GM23338 (cell line): Measurements from ENCODE around the gene ABCD1.
"Not testable (repeated sequence)": the region's sequence is repeated elsewhere in the genome, so short reads cannot be mapped to it uniquely, and the experiment has no call there.

Source experiments
- EZH2 ChIP-seq: fragments of 200-600 bp; sonication (generic); IDR thresholded peaks from one replicate; pipeline ENCODE4 v1.8.0; 2017; ENCODE audit warnings: antibody characterized with exemption, mild to moderate bottlenecking, low read depth; ENCODE audit not compliant: unreplicated experiment
- EZH2phosphoT487 ChIP-seq: fragments of 200-600 bp; sonication (generic); IDR thresholded peaks from one replicate; pipeline ENCODE4 v1.8.1; 2018; ENCODE audit warnings: antibody characterized with exemption; ENCODE audit not compliant: unreplicated experiment
- ZNF114 ChIP-seq: fragments of 250-450 bp; sonication (Bioruptor Pico); IDR thresholded peaks from 2 replicates; pipeline ENCODE4 v1.5.0; 2020; ENCODE audit warnings: mild to moderate bottlenecking, moderate library complexity
- TF ChIP-seq, protein P1 (sequence below), 2 experiments: fragments of 200-600 bp in 1 of 2; sonication (generic) in 1 of 2; conservative IDR thresholded peaks; 2 replicates each; pipeline versions ENCODE4 v1.5.1 to v1.6.1; 2016 to 2017; ENCODE audit warnings: antibody characterized with exemption in 2 of 2, low read depth in 2 of 2, mild to moderate bottlenecking in 2 of 2, moderate library complexity in 1 of 2
- TF ChIP-seq, protein P2 (sequence below): IDR thresholded peaks from one replicate; pipeline ENCODE4 v1.6.1; 2018; ENCODE audit warnings: antibody characterized with exemption; ENCODE audit not compliant: unreplicated experiment

DNA sequence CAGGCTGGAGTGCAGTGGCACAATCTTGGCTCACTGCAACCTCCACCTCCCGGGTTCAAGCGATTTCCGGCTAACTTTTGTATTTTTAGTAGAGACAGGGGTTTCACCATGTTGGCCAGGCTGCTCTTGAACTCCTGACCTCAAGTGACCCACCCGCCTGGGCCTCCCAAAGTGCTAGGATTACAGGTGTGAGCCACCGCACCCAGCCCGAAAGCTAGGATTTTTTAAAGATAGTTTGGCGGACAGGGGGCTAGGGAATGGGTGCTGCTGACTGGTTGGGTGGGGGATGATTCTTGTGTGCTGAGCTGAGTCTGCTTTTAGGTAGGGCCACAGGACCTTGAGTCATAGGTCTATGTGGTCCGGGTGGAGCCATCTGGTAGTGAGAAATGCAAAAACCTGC lies 41.2 kb upstream of the ABCD1 start:
- TF ChIP-seq EZH2phosphoT487; ZNF114 (CRISPR knock-in tag); EZH2: not testable (repeated sequence)
- TF ChIP-seq, protein P1, sequence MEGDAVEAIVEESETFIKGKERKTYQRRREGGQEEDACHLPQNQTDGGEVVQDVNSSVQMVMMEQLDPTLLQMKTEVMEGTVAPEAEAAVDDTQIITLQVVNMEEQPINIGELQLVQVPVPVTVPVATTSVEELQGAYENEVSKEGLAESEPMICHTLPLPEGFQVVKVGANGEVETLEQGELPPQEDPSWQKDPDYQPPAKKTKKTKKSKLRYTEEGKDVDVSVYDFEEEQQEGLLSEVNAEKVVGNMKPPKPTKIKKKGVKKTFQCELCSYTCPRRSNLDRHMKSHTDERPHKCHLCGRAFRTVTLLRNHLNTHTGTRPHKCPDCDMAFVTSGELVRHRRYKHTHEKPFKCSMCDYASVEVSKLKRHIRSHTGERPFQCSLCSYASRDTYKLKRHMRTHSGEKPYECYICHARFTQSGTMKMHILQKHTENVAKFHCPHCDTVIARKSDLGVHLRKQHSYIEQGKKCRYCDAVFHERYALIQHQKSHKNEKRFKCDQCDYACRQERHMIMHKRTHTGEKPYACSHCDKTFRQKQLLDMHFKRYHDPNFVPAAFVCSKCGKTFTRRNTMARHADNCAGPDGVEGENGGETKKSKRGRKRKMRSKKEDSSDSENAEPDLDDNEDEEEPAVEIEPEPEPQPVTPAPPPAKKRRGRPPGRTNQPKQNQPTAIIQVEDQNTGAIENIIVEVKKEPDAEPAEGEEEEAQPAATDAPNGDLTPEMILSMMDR (conservative IDR thresholded peaks at IDR 0.05; ENCODE audit: low read depth in 2 of 2) = not testable (repeated sequence)
- TF ChIP-seq, protein P2, sequence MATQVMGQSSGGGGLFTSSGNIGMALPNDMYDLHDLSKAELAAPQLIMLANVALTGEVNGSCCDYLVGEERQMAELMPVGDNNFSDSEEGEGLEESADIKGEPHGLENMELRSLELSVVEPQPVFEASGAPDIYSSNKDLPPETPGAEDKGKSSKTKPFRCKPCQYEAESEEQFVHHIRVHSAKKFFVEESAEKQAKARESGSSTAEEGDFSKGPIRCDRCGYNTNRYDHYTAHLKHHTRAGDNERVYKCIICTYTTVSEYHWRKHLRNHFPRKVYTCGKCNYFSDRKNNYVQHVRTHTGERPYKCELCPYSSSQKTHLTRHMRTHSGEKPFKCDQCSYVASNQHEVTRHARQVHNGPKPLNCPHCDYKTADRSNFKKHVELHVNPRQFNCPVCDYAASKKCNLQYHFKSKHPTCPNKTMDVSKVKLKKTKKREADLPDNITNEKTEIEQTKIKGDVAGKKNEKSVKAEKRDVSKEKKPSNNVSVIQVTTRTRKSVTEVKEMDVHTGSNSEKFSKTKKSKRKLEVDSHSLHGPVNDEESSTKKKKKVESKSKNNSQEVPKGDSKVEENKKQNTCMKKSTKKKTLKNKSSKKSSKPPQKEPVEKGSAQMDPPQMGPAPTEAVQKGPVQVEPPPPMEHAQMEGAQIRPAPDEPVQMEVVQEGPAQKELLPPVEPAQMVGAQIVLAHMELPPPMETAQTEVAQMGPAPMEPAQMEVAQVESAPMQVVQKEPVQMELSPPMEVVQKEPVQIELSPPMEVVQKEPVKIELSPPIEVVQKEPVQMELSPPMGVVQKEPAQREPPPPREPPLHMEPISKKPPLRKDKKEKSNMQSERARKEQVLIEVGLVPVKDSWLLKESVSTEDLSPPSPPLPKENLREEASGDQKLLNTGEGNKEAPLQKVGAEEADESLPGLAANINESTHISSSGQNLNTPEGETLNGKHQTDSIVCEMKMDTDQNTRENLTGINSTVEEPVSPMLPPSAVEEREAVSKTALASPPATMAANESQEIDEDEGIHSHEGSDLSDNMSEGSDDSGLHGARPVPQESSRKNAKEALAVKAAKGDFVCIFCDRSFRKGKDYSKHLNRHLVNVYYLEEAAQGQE = not testable (repeated sequence)
